Effector CD8-positive, alpha-beta T cell (primary cell): ENCODE data around the gene SEC24C.
"Not testable (repeated sequence)": the region's sequence is repeated elsewhere in the genome, so short reads cannot be mapped to it uniquely, and the experiment has no call there.

Experiments
- DNase-seq: peaks from one replicate; lab custom pipeline; 2025; lab: John Stamatoyannopoulos, UW
- total RNA-seq, 4 experiments: gene quantifications; one replicate each; lab custom pipeline; 2026; lab: John Stamatoyannopoulos, UW

Gene SEC24C
- 191 to 304 (median 265) reads per million in 4 experiments for total RNA-seq

- peak; percentile 92 for DNase-seq
Observed at GRCh38 chr10:73743905-73744663, at the start of gene SEC24C. TSS of gene SEC24C (plus strand) at chr10:73744372. CDS start at chr10:73746833, 2,461 bp downstream.

GRCh38 chr10:73695302-73695701 lies 48.9 kb upstream of the SEC24C start:
- DNase-seq = not testable (repeated sequence)

GRCh38 chr10:73697675-73698159 lies 46.5 kb upstream of the SEC24C start, which contains the start of gene AGAP5:
TSS of gene AGAP5 (minus strand) at chr10:73698109. CDS start at chr10:73697755, 354 bp downstream.
- not testable (repeated sequence) for DNase-seq

DNA sequence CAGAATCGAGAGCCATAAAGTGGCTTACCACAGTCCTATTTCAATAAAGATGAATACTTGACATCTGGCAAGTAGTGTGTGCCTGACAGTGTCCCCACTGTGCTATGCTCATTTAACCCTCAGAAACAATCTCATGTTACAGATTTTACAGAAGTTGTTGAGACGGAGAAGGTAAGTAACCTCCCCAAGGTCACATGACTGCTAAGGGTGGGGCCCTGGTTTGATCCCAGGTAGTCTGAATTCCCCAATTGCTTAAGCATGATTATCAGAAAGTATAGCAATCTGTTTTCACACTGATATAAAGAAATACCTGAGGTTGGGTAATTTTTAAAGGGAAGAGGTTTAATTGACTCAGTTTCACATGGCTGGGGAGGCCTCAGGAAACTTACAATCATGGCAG lies 45.4 kb upstream of the SEC24C start:
- not testable (repeated sequence) for DNase-seq

DNA sequence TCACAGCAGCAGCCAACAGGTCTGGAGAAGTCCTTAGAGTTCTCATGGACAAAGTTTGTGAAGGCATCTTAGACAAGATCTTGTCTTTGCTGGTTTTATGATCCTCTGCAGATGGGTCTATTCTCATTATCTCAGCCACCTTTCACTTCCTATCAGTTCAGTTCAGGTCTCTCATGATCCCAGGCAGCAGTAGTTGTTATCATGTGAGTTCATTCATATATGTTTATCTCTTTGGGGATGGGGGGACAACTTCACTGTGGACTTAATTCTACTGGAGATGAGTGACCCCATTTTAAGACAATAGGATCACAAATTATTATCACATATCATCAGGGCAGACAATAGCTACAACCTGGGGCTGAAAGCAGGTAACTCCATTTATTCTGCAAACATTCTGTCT lies 40.2 kb upstream of the SEC24C start:
- not testable (repeated sequence) for DNase-seq

DNA sequence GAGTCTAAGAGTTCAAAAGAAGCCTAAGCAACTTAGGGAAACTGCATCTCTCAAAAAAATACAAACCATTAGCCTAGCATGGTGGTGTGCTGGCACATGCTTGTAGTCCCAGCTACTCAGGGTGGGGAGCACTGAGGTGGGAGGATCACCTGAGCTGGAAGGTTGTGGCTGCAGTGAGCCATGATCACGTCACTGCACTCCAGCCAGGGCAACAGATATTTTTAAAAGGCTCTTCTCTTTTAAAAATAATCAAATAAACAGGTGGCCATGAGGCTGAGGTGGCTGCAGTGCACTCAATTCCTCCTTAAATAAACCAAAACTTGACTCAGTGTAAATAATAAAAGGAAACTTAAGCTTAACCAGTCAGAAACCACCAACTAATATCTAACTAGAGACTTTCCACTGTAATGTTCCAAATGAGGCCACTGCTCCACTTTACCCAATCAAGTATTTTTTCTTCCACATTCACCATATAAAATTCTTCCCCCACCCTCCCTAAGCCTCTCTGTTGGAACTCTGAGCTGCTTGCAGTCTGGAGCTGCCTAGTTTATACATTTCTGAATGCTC lies 38.6 kb upstream of the SEC24C start:
- DNase-seq = not testable (repeated sequence)

DNA sequence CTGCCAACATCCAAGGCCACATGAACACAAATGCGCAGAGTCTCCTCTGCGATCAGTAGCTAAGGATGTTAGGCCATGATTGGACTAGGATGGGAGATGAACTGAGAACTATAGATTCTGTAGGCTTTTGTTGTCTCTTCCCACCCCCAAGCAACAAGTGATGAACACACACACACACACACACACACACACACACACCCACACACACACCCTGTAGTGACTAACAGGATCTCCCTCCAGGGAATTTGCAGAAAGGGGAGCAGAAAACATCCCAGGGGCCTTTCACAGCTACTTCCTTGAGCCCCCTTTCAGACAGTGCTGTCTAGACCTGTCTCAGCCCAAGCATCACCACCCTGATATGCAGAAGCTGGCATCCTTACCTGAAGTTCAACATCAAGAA lies 37.7 kb upstream of the SEC24C start:
- DNase-seq = not testable (repeated sequence)

- not testable (repeated sequence) for DNase-seq
Observed at GRCh38 chr10:73707628-73708027, 36.5 kb upstream of the SEC24C start.

DNA sequence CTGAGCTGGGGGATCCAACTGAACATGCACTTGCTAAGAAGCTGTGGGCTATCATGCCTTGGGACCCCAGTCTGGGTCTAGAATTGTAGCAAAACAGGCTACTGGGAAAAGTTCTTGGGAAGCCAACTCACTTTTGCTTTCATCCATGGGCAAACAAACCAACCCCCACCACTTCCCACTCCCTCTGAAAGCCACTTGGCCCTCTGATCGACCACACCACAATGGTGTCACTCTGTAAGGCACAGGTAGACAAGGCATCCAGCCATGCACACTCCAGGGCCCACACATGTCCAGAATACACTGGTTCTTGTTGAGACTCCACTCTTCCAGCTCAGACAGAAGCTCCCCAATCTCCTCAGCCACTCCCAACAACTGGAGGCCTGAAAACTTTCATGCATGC lies 36.0 kb upstream of the SEC24C start:
- DNase-seq = not testable (repeated sequence)

GRCh38 chr10:73711683-73712082 lies 32.5 kb upstream of the SEC24C start:
- not testable (repeated sequence) for DNase-seq

GRCh38 chr10:73713912-73714311 lies 30.3 kb upstream of the SEC24C start:
- not testable (repeated sequence) for DNase-seq

DNA sequence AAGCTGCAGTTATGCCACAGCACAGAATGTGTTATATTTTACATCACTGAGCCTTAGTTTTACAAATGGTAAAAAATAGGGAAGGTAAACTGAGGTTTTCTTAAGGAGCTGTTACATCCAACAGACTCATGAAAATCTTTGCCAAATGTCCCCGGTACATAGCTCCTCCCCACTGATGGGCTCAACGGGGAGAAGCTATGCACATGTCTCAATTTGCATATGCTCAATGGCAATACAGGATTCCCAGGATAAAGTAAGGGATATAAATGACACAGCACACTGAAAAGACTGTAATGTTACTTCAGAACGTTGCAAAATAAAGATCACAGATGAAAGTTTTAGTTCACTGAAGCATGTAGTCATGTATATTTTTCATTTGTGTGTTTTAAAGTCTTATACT lies 29.7 kb upstream of the SEC24C start:
- not testable (repeated sequence) for DNase-seq

DNA sequence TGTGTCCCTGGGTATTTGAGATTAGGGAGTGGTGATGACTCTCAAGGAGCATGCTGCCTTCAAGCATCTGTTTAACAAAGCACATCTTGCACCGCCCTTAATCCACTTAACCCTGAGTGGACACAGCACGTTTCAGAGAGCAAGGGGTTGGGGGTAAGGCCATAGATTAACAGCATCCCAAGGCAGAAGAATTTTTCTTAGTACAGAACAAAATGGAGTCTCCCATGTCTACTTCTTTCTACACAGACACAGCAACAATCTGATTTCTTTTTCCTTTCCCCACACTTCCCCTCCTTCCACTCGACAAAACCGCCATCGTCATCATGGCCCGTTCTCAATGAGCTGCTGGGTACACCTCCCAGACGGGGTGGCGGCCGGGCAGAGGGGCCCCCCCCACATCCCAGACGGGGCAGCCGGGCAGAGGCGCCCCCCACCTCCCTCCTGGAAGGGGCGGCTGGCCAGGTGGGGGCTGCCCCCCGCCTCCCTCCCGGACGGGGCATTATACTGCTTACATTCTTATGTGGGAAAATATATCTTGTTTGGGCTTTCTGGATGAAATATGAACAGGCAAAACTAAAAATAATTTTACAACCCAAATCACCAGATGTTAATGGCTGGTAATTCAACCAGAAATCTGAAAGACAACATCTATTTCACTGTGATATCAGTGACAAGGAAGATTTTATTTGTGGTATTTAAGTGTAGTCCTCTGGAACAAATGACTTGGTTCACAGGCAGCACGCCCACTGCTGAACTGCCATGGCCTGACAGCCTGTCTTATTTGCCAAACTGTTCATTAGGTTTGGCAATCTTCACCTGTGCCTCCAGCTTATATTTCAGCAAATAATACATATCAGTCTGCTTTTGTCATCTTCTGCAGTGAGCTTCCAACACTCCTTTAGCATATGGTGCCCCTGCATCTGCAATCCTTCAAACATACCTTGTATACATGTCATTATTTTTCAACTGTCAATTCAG lies 28.7 kb upstream of the SEC24C start:
- not testable (repeated sequence) for DNase-seq

- no peak for DNase-seq
Observed at GRCh38 chr10:73716251-73716650, 27.9 kb upstream of the SEC24C start.

DNA sequence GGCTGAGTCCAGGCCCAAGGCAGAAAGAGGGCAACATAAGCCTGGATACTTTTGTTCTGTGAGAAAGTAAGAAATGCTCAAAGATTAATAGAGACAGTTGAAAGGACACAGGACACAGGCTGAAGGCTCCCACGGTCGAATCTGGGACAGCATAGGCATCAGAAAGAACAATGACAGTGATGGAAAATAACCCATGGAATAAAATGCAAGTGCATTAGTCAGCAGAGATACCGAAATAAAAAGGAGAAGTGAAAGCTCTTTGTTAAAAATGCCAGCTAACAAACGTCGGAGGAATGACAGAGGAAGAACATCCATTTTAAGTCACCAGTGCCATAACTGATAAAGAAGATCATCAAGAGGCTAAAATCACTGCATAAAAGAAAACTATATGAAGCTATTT lies 26.6 kb upstream of the SEC24C start:
- no peak for DNase-seq

GRCh38 chr10:73720561-73720960 lies 23.6 kb upstream of the SEC24C start:
- not testable (repeated sequence) for DNase-seq

GRCh38 chr10:73723516-73723915 lies 20.7 kb upstream of the SEC24C start:
- no peak for DNase-seq

- not testable (repeated sequence) for DNase-seq
Observed at GRCh38 chr10:73729781-73730152, 14.4 kb upstream of the SEC24C start.

DNA sequence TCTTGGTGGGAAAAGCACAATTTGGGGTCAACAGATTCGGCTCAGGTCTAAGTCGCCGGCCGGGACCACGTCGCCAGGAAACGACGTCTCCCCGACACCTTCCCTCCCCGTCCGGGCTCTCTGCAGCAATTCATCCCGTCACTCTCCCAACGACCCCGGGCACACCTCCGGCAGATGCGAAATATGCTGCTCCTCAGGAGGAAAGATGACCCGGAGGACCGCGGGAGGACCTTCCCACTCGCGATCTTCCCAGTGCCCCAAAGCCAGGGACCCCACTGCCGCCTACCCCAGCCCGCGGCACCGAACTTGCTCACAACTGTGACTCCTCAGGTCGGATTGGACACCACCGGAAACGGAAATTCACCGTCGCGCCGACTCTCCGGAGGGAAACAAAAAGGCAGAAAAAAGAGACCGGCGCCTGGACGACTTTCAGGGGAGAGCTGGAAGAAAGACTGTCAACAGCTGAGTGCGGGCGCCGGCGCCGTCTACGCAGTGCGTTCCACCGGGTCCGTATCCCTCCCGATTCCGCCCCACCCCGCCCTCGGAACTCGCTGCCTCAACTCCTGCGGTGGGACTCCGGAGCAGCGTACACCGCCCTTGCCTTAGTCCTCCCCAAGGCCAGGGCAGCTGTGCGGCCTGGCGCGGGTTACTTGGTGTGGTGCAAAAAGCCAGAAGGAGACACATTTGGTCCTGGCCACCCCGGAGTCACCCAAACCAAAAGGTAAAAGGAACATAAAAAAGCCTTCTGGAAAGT lies 13.8 kb upstream of the SEC24C start:
- peak; percentile 83 for DNase-seq

- DNase-seq = no peak
Observed at GRCh38 chr10:73731588-73732375, 12.4 kb upstream of the SEC24C start.
